Measurements from ENCODE around the gene TUBB3.
"Not testable (repeated sequence)": the region's sequence is repeated elsewhere in the genome, so short reads cannot be mapped to it uniquely, and the experiment has no call there.

The TUBB3 gene

DNA sequence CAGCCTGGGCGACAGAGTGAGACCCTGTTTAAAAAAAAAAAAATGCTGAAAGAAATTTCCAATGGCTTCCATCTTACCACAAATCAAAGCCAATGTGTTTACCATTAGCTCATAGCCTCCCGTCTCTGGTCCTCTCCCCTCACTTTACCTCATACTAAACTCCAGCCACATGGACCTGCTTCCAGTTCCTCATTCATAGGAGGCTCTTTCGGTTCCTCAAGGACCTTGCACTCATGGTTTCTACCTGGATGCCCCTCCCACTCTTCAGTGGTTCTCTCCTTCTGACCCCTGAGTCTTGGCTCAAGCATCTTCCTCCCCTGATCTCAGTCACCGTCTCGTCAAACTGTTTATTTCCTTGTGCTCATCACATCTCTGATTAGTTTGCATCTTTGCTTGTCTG lies 21.6 kb downstream of the TUBB3 start:
- DNase-seq, result no peak

- no peak for DNase-seq
Observed at GRCh38 chr16:89945654-89946053, 22.5 kb downstream of the TUBB3 start.

GRCh38 chr16:89946515-89946914 lies 23.4 kb downstream of the TUBB3 start:
- no peak for DNase-seq

- no peak for DNase-seq
Observed at GRCh38 chr16:89949121-89949742, 26.1 kb downstream of the TUBB3 start.

- DNase-seq, result no peak
Observed at GRCh38 chr16:89949756-89950155, 26.6 kb downstream of the TUBB3 start.

- no peak for DNase-seq
Observed at GRCh38 chr16:89951509-89951908, 28.4 kb downstream of the TUBB3 start.

- no peak for DNase-seq
Observed at GRCh38 chr16:89952049-89952448, 28.9 kb downstream of the TUBB3 start.

DNA sequence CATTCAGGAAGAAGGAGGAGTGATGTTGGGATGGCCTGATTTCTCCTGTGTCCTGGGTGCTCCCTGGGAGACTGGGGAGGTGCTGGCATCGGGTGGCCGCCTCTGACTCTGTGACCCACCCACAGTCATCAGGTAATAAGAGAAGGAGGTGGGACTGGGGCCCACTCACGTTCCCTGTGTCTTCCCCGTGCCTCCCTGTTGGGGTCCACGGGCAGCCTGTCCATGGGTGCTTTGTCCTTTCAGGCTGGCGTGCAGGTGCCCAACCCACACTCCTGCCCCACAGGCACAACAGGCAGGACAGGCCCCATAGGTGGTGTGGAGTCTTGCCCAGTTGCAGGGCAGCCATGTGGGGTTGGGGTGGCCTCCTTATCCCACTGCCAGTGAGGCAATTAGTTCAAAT lies 29.4 kb downstream of the TUBB3 start:
- no peak for DNase-seq

DNA sequence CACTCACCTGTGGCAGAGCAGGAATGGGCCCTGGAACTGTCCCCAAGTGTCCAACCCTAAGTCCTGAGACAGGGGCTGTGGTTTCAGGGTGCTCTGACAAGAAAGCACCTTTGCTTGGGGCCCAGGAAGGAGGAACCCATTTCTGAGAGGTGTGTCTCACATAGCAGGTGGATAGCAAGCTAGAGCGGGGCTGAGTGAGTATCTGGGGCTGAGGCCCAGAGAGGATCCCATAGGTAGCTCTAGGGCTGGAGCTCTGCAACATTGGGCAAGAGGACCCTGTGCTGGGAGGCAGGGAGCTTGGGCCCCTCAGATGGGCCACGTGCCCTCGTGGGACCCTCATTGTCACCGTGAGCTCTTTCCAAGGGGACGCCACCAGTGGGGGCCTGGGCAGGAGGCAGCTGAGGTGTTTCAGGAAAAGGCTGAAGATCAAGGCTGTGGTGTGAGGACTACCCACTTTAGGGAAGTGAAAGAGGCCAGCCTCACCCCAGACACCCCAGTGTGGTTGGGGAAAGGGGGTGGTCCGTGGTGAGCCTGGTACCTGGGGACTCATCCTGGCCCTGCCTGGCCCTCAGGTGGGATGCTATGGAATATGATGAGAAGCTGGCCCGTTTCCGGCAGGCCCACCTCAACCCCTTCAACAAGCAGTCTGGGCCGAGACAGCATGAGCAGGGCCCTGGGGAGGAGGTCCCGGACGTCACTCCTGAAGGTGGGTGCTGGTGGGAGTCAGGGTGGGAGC lies 30.7 kb downstream of the TUBB3 start:
- no peak for DNase-seq

- no peak for DNase-seq
Observed at GRCh38 chr16:89954462-89954861, 31.3 kb downstream of the TUBB3 start.

GRCh38 chr16:89955001-89955685 lies 32.0 kb downstream of the TUBB3 start:
- no peak for DNase-seq

GRCh38 chr16:89956505-89957215 lies 33.5 kb downstream of the TUBB3 start:
- no peak for DNase-seq

- DNase-seq, result no peak
Observed at GRCh38 chr16:89957216-89957785, 34.2 kb downstream of the TUBB3 start.

- DNase-seq, result no peak
Observed at GRCh38 chr16:89958068-89958467, 34.9 kb downstream of the TUBB3 start.

- no peak for DNase-seq
Observed at GRCh38 chr16:89958596-89958995, 35.5 kb downstream of the TUBB3 start.

DNA sequence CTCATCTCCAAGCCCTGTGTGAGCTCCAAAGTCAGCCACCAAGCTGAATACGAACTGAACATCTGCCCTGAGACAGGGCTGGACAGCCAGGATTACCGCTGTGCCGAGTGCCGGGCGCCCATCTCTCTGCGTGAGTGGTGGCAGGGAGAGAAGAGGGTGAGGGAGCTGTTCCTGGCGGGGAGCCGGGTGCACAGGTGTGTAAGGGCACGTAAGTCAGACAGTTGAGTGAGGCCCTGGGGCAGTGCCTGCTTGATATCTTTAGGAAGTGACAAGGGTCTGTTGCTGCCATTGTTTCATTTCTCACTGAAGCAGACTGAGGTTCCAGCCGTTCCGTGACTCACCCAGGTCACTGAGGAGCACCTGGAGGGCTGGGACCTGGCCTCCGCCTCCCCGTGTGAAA lies 37.8 kb downstream of the TUBB3 start:
- DNase-seq, result no peak

GRCh38 chr16:89961920-89962319 lies 38.8 kb downstream of the TUBB3 start:
- no peak for DNase-seq

GRCh38 chr16:89962754-89963498 lies 39.8 kb downstream of the TUBB3 start:
- no peak for DNase-seq

DNA sequence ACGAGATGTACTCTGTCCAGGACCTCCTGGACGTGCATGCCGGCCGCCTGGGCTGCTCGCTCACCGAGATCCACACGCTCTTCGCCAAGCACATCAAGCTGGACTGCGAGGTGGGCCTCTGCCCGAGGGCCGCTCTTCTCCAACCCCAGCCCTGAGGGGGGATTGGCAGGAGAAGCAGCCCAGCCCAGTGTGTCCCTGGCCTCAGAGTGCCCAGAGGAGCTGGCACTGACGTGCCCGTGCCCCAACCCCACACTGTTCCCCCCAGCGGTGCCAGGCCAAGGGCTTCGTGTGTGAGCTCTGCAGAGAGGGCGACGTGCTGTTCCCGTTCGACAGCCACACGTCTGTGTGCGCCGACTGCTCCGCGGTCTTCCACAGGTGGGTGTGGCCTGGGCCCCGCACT lies 41.1 kb downstream of the TUBB3 start:
- no peak for DNase-seq

DNA sequence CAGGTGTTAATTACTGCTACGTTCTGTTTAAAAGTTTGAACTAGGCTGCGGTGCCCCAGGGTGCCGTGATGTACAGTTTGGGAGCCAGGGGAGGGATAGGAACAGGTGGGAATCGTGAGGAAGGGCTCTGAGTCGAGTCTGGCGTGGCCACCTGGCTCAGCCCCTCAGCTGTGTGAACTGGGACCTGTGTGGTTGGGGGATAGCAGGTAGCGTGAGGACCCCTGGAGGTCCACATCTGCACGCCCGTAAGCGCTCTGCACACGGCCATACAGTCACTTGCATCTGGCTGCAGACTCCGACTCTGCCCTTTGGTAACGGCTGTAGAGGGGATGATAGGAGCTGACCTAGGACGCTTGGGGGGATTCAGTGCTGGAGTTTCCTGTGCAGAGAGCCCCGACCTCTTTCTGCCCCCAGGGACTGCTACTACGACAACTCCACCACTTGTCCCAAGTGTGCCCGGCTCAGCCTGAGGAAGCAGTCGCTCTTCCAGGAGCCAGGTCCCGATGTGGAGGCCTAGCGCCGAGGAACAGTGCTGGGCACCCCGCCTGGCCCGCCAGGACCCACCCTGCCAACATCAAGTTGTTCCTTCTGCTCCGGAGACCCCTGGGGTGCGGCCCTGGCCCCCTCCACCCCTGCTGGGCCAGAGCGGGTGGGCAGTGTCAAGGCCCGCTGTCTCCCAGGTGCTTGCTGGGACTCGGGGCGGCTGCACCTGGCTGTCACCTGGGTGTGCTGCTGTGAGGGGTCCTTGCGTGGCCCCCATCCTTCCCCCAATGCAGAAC lies 42.5 kb downstream of the TUBB3 start:
- DNase-seq, result no peak

- DNase-seq, result no peak
Observed at GRCh38 chr16:89966756-89967155, 43.6 kb downstream of the TUBB3 start.

GRCh38 chr16:89967436-89967835 lies 44.3 kb downstream of the TUBB3 start:
- not testable (repeated sequence) for DNase-seq

Data from central memory CD4-positive, alpha-beta T cell (primary cell).